Panc1 (cell line): ENCODE data around the gene LIPE.

ENCODE experiments used
- TF ChIP-seq, protein P1 (sequence below): fragments of 450-650 bp; IDR thresholded peaks from 2 replicates; pipeline ENCODE4 v1.5.1; 2017; ENCODE audit warnings: mild to moderate bottlenecking
- TF ChIP-seq, protein P2 (sequence below), 2 experiments: IDR thresholded peaks; 2 replicates each; pipeline ENCODE4 v1.6.1; 2011 to 2012; ENCODE audit warnings: low read depth in 2 of 2, control low read depth in 1 of 2, low read length in 1 of 2, mild to moderate bottlenecking in 1 of 2, moderate library complexity in 1 of 2; ENCODE audit not compliant: insufficient read depth in 1 of 2

GRCh38 chr19:42424345-42424707 lies 2.9 kb downstream of the LIPE start:
- TF ChIP-seq, protein P1, sequence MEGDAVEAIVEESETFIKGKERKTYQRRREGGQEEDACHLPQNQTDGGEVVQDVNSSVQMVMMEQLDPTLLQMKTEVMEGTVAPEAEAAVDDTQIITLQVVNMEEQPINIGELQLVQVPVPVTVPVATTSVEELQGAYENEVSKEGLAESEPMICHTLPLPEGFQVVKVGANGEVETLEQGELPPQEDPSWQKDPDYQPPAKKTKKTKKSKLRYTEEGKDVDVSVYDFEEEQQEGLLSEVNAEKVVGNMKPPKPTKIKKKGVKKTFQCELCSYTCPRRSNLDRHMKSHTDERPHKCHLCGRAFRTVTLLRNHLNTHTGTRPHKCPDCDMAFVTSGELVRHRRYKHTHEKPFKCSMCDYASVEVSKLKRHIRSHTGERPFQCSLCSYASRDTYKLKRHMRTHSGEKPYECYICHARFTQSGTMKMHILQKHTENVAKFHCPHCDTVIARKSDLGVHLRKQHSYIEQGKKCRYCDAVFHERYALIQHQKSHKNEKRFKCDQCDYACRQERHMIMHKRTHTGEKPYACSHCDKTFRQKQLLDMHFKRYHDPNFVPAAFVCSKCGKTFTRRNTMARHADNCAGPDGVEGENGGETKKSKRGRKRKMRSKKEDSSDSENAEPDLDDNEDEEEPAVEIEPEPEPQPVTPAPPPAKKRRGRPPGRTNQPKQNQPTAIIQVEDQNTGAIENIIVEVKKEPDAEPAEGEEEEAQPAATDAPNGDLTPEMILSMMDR = no peak
- TF ChIP-seq, protein P2, sequence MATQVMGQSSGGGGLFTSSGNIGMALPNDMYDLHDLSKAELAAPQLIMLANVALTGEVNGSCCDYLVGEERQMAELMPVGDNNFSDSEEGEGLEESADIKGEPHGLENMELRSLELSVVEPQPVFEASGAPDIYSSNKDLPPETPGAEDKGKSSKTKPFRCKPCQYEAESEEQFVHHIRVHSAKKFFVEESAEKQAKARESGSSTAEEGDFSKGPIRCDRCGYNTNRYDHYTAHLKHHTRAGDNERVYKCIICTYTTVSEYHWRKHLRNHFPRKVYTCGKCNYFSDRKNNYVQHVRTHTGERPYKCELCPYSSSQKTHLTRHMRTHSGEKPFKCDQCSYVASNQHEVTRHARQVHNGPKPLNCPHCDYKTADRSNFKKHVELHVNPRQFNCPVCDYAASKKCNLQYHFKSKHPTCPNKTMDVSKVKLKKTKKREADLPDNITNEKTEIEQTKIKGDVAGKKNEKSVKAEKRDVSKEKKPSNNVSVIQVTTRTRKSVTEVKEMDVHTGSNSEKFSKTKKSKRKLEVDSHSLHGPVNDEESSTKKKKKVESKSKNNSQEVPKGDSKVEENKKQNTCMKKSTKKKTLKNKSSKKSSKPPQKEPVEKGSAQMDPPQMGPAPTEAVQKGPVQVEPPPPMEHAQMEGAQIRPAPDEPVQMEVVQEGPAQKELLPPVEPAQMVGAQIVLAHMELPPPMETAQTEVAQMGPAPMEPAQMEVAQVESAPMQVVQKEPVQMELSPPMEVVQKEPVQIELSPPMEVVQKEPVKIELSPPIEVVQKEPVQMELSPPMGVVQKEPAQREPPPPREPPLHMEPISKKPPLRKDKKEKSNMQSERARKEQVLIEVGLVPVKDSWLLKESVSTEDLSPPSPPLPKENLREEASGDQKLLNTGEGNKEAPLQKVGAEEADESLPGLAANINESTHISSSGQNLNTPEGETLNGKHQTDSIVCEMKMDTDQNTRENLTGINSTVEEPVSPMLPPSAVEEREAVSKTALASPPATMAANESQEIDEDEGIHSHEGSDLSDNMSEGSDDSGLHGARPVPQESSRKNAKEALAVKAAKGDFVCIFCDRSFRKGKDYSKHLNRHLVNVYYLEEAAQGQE (IDR thresholded peaks at IDR 0.05; ENCODE audit: insufficient read depth in 1 of 2, low read depth in 2 of 2, low read length in 1 of 2) = no peak
